Chondrocyte (in vitro differentiated cells): ENCODE data around the gene MYOZ3. TPM values are rescaled to one million over a fixed set of nuclear protein-coding genes. Genes with fewer than 3 reads are reported as not detected.

Experiments used
- DNase-seq: peaks from one replicate; pipeline ENCODE4 v3.0.0; 2021; ENCODE audit warnings: mixed read lengths, low spot score
- H3K27ac Mint-ChIP-seq: one replicate; pipeline ENCODE4 v1.8.0; 2021; ENCODE audit warnings: mild to moderate bottlenecking, moderate library complexity, mixed read lengths; ENCODE audit not compliant: unreplicated experiment
- H3K27me3 Mint-ChIP-seq: 2 replicates; pipeline ENCODE4 v1.8.0; 2021; ENCODE audit warnings: low read depth, mixed read lengths
- H3K36me3 Mint-ChIP-seq: 2 replicates; pipeline ENCODE4 v1.8.0; 2021; ENCODE audit warnings: low read depth, mixed read lengths
- H3K4me1 Mint-ChIP-seq: 2 replicates; pipeline ENCODE4 v1.8.0; 2021; ENCODE audit warnings: low read depth, mild to moderate bottlenecking, mixed read lengths
- H3K4me3 Mint-ChIP-seq: one replicate; pipeline ENCODE4 v1.8.0; 2021; ENCODE audit warnings: mild to moderate bottlenecking, moderate library complexity, mixed read lengths; ENCODE audit not compliant: unreplicated experiment
- H3K9me3 Mint-ChIP-seq: 2 replicates; pipeline ENCODE4 v1.8.0; 2021; ENCODE audit warnings: low read depth, mixed read lengths
- CTCF ChIP-seq: fragments of 200-600 bp; sonication (generic); IDR thresholded peaks from 2 replicates; pipeline ENCODE4 v1.5.0; 2021; ENCODE audit warnings: antibody characterized with exemption, mild to moderate bottlenecking, moderate library complexity
- total RNA-seq: library from RNA; stranded (reverse); gene quantifications from 3 replicates; pipeline ENCODE4 v1.2.1, GENCODE V29; 2021

The MYOZ3 gene
- total RNA-seq, 1 donor from 2014 or later, result 2.0 TPM

GRCh38 chr5:150723845-150724244 is 62.8 kb downstream of the MYOZ3 start:
- TF ChIP-seq CTCF, result no peak
- no peak for DNase-seq
- H3K27ac Mint-ChIP-seq, result no peak overlapping the region
- no peaks in the 10 kb centered on the region for H3K27me3 Mint-ChIP-seq
- peaks cover 24% of the 10 kb centered on the region for H3K36me3 Mint-ChIP-seq
- no peak overlapping the region for H3K4me3 Mint-ChIP-seq
- H3K4me1 Mint-ChIP-seq, result no peaks in the 10 kb centered on the region
- no peaks in the 10 kb centered on the region for H3K9me3 Mint-ChIP-seq

Other genes starting within 250 kb of the MYOZ3 start
- gene CD74, start 248.3 kb upstream of the MYOZ3 start, total RNA-seq, result not detected in 3 replicates
- 1,092 to 1,234 TPM (median 1,121 TPM) in 3 replicates for gene RPS14, start 211.5 kb upstream of the MYOZ3 start, total RNA-seq
- 223 to 229 TPM (median 228 TPM) in 3 replicates for gene NDST1, start 153.1 kb upstream of the MYOZ3 start, total RNA-seq
- gene SYNPO, start 20.6 kb upstream of the MYOZ3 start, total RNA-seq, result 156 to 198 TPM (median 195 TPM) in 3 replicates
- gene RBM22, start 39.8 kb downstream of the MYOZ3 start, total RNA-seq, result 34.7 to 39.7 TPM (median 36.0 TPM) in 3 replicates
- 50.5 to 54.8 TPM (median 50.8 TPM) in 3 replicates for gene DCTN4, start 97.8 kb downstream of the MYOZ3 start, total RNA-seq
- gene SMIM3, start 117.5 kb downstream of the MYOZ3 start, total RNA-seq, result 9.0 to 13.0 TPM (median 12.5 TPM) in 3 replicates
- gene IRGM, start 185.3 kb downstream of the MYOZ3 start, total RNA-seq, result not detected in 3 replicates
- gene ZNF300, start 243.7 kb downstream of the MYOZ3 start, total RNA-seq, result 4.0 to 8.6 TPM (median 4.2 TPM) in 3 replicates